Uterine smooth muscle cell (primary cell): Measurements from ENCODE around the gene HSH2D. TPM values are rescaled to one million over a fixed set of nuclear protein-coding genes. Genes with fewer than 3 reads are reported as not detected.

ENCODE experiments used
- total RNA-seq: library from RNA; depleted of rRNA; stranded (reverse); fragments of >200 nt; gene quantifications from 2 replicates; pipeline ENCODE4 v1.2.3, GENCODE V29; 2014

HSH2D gene, protein sequence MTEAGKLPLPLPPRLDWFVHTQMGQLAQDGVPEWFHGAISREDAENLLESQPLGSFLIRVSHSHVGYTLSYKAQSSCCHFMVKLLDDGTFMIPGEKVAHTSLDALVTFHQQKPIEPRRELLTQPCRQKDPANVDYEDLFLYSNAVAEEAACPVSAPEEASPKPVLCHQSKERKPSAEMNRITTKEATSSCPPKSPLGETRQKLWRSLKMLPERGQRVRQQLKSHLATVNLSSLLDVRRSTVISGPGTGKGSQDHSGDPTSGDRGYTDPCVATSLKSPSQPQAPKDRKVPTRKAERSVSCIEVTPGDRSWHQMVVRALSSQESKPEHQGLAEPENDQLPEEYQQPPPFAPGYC
- total RNA-seq = not detected in 2 replicates

DNA sequence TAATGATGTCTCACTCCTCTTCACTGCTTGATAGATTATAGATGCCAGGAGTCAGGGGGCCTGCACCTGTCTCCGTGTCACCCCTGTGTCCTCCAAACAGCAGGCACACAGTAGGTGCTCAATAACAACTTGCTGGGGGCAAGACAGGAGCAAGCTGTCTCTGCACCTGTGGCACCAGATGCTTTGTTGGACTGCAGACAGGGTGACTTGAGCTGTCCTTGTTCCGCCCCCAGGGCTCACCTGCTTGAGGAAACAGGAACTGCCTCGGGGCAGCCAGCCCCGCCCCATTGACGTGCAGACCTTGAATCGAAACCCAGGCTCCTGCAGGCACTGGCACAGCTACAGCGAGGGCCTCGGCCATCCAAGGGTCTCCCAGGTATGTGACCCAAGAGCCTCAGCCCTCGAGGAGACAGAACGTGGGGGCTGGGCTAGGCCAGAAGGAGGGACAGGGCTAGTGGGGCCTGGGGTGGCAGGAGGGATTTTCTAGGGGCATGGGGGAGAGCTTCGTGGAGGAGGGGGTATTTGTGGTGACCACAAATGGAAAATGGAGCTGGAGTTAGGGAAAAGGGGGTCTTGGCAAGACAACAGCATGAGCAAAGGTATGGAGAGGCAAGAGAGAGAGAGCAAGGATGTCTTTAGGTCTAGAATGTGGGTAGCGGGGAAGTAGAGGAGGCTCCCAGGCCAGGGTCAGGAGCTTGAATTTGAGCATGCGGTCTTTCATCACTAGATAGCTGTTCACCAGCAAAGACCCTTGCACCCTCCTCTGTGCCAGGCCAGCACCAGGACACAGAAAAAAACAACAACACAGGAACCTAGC is at the start of gene HSH2D:
Gene HSH2D (plus strand): TSS at position 287 of the 817 bp plus-strand sequence. CDS start 5,066 bp downstream, outside the sequence.

DNA sequence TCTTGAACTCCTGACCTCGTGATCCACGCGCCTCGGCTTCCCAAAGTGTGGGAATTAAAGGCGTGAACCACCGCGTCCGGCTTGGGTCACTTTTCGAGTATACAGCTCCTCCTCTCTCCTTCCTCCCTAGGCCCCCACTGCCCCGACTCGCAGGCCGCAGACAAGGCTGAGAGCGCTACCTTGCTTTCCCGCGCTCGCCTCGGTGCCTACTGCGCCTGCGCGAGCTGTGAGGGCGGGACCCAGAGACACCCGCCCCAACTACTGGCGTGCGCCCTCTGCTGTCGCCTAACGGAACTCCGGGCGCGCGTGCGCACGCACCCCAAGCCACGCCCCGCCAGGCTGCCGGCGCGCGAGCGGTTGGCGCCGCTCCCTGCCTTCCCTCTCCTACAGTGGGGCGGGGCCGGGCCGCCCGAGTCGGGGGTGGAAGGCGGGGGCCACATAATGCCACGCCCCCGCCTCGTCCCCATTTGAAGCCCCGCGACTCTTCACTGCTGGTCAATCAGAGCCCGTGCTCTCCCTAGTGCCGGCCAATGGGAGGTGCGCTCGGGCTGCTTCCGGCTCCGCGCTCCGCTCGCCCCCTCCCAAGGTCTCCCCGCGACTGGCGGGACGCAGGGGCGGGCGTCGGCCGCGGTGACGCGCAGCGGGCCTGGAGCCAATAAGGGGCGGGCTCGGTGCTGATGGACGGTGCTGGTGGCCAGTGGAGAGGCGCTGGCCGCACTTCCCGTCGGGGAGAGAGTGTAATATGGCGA is 32.2 kb upstream of the HSH2D start, which contains the start of gene RAB8A:
Gene RAB8A (plus strand): TSS at position 730 of the 749 bp plus-strand sequence. CDS start 13 bp downstream, at position 743.

DNA sequence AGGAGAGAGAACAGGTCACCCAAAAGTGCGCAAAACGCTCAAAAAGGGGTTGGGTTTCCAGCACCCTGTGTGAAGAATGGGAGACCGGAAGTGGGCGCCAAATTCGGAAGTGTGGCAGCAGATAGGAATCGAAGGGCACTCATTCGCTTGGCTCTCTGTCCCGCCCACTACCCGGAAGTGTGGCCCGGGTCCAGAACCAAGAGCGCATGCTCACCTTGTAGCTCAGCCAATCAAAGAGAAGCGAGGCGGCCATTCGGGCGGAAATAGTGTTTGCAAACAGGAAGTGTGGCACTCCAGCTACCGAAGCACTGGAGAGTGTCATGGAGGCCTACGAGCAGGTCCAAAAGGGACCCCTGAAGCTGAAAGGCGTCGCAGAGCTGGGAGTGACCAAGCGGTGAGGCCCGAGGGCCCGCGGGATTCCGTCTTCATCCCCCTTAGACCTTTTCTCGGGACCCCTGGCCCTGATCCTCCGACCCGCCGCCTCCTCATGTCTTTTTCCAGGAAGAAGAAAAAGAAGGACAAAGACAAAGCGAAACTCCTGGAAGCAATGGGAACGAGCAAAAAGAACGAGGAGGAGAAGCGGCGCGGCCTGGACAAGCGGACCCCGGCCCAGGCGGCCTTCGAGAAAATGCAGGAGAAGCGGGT is 41.8 kb downstream of the HSH2D start, which contains the start of gene FAM32A:
Gene FAM32A (plus strand): TSS at position 288 of the 645 bp plus-strand sequence. CDS start 33 bp downstream, at position 321.

DNA sequence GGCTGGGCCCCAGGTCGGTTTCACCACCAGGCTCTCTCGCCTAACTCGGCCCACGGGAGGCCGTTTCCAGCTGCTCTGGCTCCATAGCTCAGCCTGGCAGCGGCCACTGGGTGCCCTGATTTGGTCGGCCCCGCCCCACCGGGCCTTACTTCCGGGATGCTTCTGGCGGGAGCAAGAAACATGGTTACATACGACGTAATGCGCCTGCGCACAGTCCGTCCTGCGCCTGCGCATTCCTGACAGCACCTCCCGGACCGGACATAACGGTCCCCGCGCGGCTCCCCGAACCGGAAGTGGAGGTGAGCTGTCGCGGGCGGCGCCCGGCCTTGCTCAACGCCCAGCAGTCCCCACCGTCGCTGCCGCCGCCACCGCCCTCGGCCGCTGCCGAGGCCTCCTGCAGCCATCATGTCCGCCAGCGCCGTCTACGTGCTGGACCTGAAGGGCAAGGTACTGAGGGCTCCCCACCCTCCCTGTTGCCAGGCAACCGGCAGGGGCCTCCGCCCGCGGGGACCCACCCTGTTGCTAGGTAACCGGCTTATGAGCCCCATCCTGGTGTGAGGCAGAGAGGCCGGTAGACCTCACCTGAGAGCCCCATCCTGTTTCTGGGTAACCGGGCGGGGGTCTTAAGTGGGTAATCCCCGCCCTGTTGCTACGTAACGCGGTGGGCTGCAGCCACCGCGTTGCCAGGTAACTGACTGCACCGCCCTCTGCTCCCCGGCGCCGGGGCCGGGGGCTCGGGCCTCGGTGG is 54.3 kb downstream of the HSH2D start, which contains the start of gene AP1M1:
Gene AP1M1 (plus strand): TSS at position 290 of the 748 bp plus-strand sequence. CDS start 116 bp downstream, at position 406.

Other genes with a start within 250 kb of the HSH2D start
- not detected in 2 replicates for gene CYP4F2, start 245.6 kb upstream of the HSH2D start, total RNA-seq
- not detected in 2 replicates for gene CYP4F11, start 209.2 kb upstream of the HSH2D start, total RNA-seq
- not detected in 2 replicates for gene OR10H4, start 194.7 kb upstream of the HSH2D start, total RNA-seq
- 1,300 and 1,502 TPM in 2 replicates for gene TPM4, start 67.2 kb upstream of the HSH2D start, total RNA-seq
- 39.9 and 63.9 TPM in 2 replicates for gene RAB8A, start 31.8 kb upstream of the HSH2D start, total RNA-seq
- not detected in 2 replicates for gene CIB3, start 29.8 kb downstream of the HSH2D start, total RNA-seq
- gene FAM32A, start 41.7 kb downstream of the HSH2D start, total RNA-seq = 76.1 and 98.6 TPM in 2 replicates
- gene AP1M1, start 54.2 kb downstream of the HSH2D start, total RNA-seq = 56.6 and 83.2 TPM in 2 replicates
- 1.00 and 2.0 TPM in 2 replicates for gene KLF2, start 181.1 kb downstream of the HSH2D start, total RNA-seq